Measurements from ENCODE around the gene AANAT. TPM values are rescaled to one million over a fixed set of nuclear protein-coding genes. Genes with fewer than 3 reads are reported as not detected.

The AANAT gene
- total RNA-seq, 1 donor, result not detected

- Histone ChIP-seq H3K27me3 (ENCODE audit: insufficient read depth, low read length) (no peaks in the 10 kb centered on the region), H3K4me3 (ENCODE audit: low read length) (no peak overlapping the region), H3K9me3 (ENCODE audit: low read depth, low read length) (no peaks in the 10 kb centered on the region), H3K4me1 (ENCODE audit: insufficient read depth, low read length) (peaks cover 2% of the 10 kb centered on the region)
These were observed 4.3 kb downstream of the AANAT start for GRCh38 chr17:76471498-76472257.

- Histone ChIP-seq H3K4me3 (ENCODE audit: low read length) (no peak overlapping the region), H3K4me1 (ENCODE audit: insufficient read depth, low read length) (no peaks in the 10 kb centered on the region), H3K9me3 (ENCODE audit: low read depth, low read length) (no peaks in the 10 kb centered on the region), H3K27me3 (ENCODE audit: insufficient read depth, low read length) (no peaks in the 10 kb centered on the region)
These were observed 4.8 kb downstream of the AANAT start for GRCh38 chr17:76472258-76472645.

- H3K27me3 ChIP-seq (ENCODE audit: insufficient read depth, low read length), result no peaks in the 10 kb centered on the region
These were observed 5.3 kb downstream of the AANAT start for GRCh38 chr17:76472726-76473125.

DNA sequence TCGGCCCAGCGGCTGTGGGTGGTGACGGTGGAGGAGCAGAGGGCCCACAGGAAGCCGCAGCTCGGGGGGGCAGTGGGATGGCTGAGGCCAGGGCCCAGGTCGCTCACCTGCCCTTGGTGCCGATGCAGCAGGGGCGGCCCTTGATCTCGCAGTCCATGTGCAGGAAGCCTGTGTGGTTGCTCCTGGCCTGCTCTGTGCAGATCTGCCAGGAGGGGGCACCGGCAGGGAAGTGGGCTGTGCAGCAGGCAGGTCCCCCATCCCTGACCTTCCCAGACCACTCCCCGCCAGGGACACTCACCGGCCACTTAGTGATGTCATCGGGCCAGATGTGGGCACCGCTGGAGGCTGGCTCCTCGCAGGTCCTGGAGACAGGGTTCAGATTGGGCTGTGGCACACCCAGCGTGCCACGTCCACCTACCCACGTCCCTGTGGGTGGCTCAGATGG is 6.2 kb downstream of the AANAT start:
- Histone ChIP-seq H3K9me3 (ENCODE audit: low read depth, low read length) (no peaks in the 10 kb centered on the region), H3K4me3 (ENCODE audit: low read length) (no peak overlapping the region), H3K27me3 (ENCODE audit: insufficient read depth, low read length) (no peaks in the 10 kb centered on the region), H3K4me1 (ENCODE audit: insufficient read depth, low read length) (no peaks in the 10 kb centered on the region)

More at GRCh38 chr17:76472726-76473125, 5.3 kb downstream of the AANAT start:
- H3K9me3 ChIP-seq (ENCODE audit: low read depth, low read length), result no peaks in the 10 kb centered on the region
- H3K4me3 ChIP-seq (ENCODE audit: low read length), result no peak overlapping the region
- no peaks in the 10 kb centered on the region for H3K4me1 ChIP-seq (ENCODE audit: insufficient read depth, low read length)

DNA sequence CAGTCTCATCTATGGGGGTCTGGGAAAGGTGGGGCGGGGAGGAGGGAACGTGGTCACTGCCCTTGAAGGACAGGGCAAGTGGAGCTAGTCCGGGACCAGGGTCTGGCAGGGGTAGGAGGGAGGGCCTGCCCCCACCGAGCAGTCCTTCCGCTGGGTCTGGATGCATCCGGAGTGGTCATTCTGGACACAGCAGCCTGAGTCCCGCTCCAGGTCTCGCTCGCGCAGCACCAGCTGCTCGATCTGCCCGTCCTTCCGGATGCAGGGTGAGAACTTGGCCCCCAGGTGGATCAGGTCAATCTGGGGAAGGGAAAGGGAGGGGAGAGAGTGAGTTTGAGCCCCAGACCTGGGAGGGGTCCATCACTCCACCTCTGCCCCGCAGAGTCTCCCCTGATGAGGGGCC is 6.8 kb downstream of the AANAT start:
- H3K4me3 ChIP-seq (ENCODE audit: low read length), result no peak overlapping the region
- no peaks in the 10 kb centered on the region for H3K27me3 ChIP-seq (ENCODE audit: insufficient read depth, low read length)
- H3K9me3 ChIP-seq (ENCODE audit: low read depth, low read length), result no peaks in the 10 kb centered on the region
- H3K4me1 ChIP-seq (ENCODE audit: insufficient read depth, low read length), result peaks cover 1% of the 10 kb centered on the region

- Histone ChIP-seq H3K9me3 (ENCODE audit: low read depth, low read length) (no peaks in the 10 kb centered on the region), H3K4me3 (ENCODE audit: low read length) (no peak overlapping the region), H3K27me3 (ENCODE audit: insufficient read depth, low read length) (no peaks in the 10 kb centered on the region), H3K4me1 (ENCODE audit: insufficient read depth, low read length) (peaks cover 6% of the 10 kb centered on the region)
These were observed 7.5 kb downstream of the AANAT start for GRCh38 chr17:76474894-76475293.

DNA sequence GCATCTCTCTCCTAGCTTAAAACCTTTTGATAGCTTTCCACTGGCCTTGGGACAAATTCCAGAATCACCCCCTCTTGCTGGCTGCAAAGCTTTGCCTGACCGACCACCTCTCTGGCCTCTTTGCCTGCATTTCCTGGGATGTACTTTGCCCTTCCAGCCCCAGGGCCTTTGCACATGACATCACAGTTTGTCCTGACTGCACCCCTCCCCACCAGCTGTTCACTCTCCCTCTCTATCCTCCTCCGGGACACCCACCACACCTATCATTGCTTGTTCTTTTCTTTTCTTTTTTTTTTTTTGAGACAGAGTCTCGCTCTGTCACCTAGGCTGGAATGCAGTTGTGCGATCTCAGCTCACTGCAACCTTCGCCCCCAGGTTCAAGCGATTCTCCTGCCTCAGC is 7.9 kb downstream of the AANAT start:
- peaks cover 10% of the 10 kb centered on the region for H3K4me1 ChIP-seq (ENCODE audit: insufficient read depth, low read length)
- H3K27me3 ChIP-seq (ENCODE audit: insufficient read depth, low read length), result no peaks in the 10 kb centered on the region
- no peak overlapping the region for H3K4me3 ChIP-seq (ENCODE audit: low read length)
- H3K9me3 ChIP-seq (ENCODE audit: low read depth, low read length), result no peaks in the 10 kb centered on the region

DNA sequence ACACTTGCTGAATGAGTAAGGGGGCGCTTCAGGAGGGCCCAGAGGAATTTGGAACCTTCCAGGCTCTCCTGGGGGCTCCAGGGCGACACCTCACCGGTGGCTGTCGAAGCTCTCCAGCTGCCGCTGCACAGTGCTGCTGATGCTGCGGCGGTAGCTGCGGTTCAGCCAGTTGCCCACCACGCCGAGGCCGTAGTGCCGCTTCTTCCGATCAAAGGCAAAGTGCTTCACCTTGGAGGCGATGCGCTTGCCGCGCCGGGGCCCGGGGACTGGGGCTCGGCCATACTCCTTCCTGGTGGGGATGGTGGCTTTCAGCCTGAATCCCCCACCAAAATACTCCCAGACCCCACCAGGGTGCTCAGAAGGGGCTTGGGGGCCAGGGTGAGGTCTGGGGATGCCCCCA is 9.3 kb downstream of the AANAT start:
- Histone ChIP-seq H3K4me1 (ENCODE audit: insufficient read depth, low read length) (peaks cover 25% of the 10 kb centered on the region), H3K9me3 (ENCODE audit: low read depth, low read length) (no peaks in the 10 kb centered on the region), H3K27me3 (ENCODE audit: insufficient read depth, low read length) (no peaks in the 10 kb centered on the region), H3K4me3 (ENCODE audit: low read length) (no peak overlapping the region)

DNA sequence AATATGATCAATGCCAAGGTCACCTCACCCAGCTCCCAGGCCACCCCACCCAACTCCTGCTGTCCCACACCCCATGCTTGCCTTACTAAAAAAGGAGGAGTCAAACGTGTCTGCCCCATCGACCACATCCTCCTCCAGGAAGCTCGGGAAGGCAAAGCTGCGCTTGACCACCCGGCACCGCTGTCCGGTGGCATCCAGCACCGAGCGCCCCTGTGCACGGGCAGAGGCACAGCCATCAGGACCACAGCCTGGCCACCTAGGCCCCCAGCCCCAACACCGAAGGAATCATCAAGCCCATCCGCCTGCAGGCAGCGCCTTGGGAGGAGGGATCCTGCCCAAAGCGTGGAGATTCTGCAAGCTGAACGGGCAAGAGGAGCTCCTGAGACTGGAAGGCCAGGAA is 10.2 kb downstream of the AANAT start:
- no peaks in the 10 kb centered on the region for H3K9me3 ChIP-seq (ENCODE audit: low read depth, low read length)
- no peak overlapping the region for H3K4me3 ChIP-seq (ENCODE audit: low read length)
- H3K4me1 ChIP-seq (ENCODE audit: insufficient read depth, low read length), result peaks cover 33% of the 10 kb centered on the region
- no peaks in the 10 kb centered on the region for H3K27me3 ChIP-seq (ENCODE audit: insufficient read depth, low read length)

DNA sequence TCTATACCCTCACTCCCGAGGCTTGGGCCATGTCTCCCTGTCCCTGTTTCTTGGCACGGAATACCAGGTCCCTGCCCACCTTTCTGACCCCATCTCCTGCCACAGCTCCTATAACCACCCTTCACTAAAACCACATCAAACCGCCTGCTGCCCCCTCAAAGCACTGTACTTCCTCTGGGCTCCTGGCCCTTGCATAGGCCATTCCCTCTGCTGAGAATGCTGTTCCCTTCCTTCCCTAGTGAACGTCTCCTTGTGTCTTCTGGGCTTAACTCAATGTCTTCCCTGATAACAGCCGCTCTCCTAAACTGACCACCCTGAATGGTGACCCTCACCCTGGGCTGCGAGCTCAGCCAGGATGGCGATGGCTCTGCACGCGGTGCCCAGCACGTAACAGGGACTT is 10.7 kb downstream of the AANAT start:
- H3K4me1 ChIP-seq (ENCODE audit: insufficient read depth, low read length), result peaks cover 38% of the 10 kb centered on the region

GRCh38 chr17:76478730-76479514 is 11.5 kb downstream of the AANAT start:
- H3K4me1 ChIP-seq (ENCODE audit: insufficient read depth, low read length), result peaks cover 46% of the 10 kb centered on the region
- no peaks in the 10 kb centered on the region for H3K27me3 ChIP-seq (ENCODE audit: insufficient read depth, low read length)
- H3K9me3 ChIP-seq (ENCODE audit: low read depth, low read length), result no peaks in the 10 kb centered on the region
- no peak overlapping the region for H3K4me3 ChIP-seq (ENCODE audit: low read length)

More for the DNA sequence above, 10.7 kb downstream of the AANAT start:
- Histone ChIP-seq H3K9me3 (ENCODE audit: low read depth, low read length) (no peaks in the 10 kb centered on the region), H3K4me3 (ENCODE audit: low read length) (no peak overlapping the region), H3K27me3 (ENCODE audit: insufficient read depth, low read length) (no peaks in the 10 kb centered on the region)

DNA sequence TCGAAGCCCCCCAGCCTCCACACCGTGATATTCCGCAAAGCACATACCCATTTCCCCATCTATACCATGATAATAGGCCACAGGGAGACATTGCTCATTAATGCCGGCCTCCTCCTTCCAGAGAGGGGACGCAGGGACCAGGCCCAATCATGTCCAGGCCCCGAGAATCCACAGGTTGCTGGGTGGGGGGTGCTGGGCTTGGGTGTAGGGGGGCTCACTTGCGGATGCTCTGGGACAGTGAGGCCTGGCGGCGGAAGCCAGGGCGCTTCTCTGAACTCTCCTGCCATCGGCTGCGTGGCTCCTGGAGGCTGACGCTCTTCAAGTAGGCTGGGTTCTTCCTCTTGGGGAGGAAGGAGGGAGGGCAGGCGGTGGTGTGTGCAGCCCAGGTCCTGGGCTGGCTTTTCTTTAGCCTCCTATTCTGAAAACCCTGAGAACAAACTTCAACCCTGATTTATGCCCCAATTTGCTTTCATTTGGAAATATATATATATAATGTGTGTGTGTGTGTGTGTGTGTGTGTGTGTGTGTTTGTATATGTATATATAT is 12.2 kb downstream of the AANAT start:
- Histone ChIP-seq H3K27me3 (ENCODE audit: insufficient read depth, low read length) (no peaks in the 10 kb centered on the region), H3K4me3 (ENCODE audit: low read length) (no peak overlapping the region), H3K4me1 (ENCODE audit: insufficient read depth, low read length) (peaks cover 53% of the 10 kb centered on the region), H3K9me3 (ENCODE audit: low read depth, low read length) (no peaks in the 10 kb centered on the region)

- no peak overlapping the region for H3K4me3 ChIP-seq (ENCODE audit: low read length)
- H3K27me3 ChIP-seq (ENCODE audit: insufficient read depth, low read length), result no peaks in the 10 kb centered on the region
- peaks cover 64% of the 10 kb centered on the region for H3K4me1 ChIP-seq (ENCODE audit: insufficient read depth, low read length)
- no peaks in the 10 kb centered on the region for H3K9me3 ChIP-seq (ENCODE audit: low read depth, low read length)
These were observed 13.2 kb downstream of the AANAT start for GRCh38 chr17:76480632-76481031.

GRCh38 chr17:76481071-76481655 is 13.8 kb downstream of the AANAT start:
- Histone ChIP-seq H3K9me3 (ENCODE audit: low read depth, low read length) (no peaks in the 10 kb centered on the region), H3K27me3 (ENCODE audit: insufficient read depth, low read length) (no peaks in the 10 kb centered on the region), H3K4me1 (ENCODE audit: insufficient read depth, low read length) (peaks cover 69% of the 10 kb centered on the region), H3K4me3 (ENCODE audit: low read length) (no peak overlapping the region)

DNA sequence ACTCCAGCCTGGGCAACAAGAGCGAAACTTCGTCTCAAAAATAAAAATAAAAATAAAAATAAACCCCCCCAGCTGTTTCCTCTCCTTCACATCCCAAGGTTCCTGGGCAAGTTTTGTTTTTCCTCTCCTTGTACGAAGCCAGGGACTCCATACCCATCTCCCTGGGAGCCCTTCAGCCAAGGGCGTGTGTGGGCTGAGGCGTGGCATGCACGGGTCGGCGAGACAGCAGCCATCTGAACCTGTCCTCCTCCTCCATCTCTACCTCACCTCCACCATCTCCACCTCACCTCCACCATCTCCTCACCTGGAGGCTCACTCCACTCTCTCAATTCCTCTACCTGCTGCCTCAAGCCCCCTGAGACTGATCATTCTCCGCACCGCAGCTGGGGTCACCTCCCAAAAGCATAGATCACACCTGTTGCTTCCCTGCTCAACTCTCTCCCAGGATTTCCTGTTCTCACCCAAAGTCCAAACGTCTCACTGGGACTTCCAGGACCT is 16.9 kb downstream of the AANAT start:
- no peaks in the 10 kb centered on the region for H3K27me3 ChIP-seq (ENCODE audit: insufficient read depth, low read length)
- no peaks in the 10 kb centered on the region for H3K9me3 ChIP-seq (ENCODE audit: low read depth, low read length)
- no peak overlapping the region for H3K4me3 ChIP-seq (ENCODE audit: low read length)
- peaks cover 75% of the 10 kb centered on the region for H3K4me1 ChIP-seq (ENCODE audit: insufficient read depth, low read length)
